WTC11 (cell line): ENCODE data around the gene ZNF613. TPM values are rescaled to one million over a fixed set of nuclear protein-coding genes. Genes with fewer than 3 reads are reported as not detected.

Experiments used
- ATAC-seq: fragments of 200-7000 bp; cut with Tn5 transposase; 2 replicates; pipeline ENCODE4 v1.10.0; 2021; ENCODE audit warnings: mild to moderate bottlenecking, moderate library complexity
- CTCF ChIA-PET: fragments of 300-600 bp; sonication (Branson Sonifier 250); formaldehyde crosslinking; loops from one replicate; lab custom pipeline; 2021; ENCODE audit warnings: antibody characterized with exemption; lab: Charles Lee
- POLR2A ChIA-PET: fragments of 350-600 bp; sonication (Branson Sonifier 250); formaldehyde crosslinking; loops from one replicate; lab custom pipeline; 2021; ENCODE audit warnings: antibody characterized with exemption; lab: Charles Lee
- DNase-seq: peaks from one replicate; pipeline ENCODE4 v3.0.0; 2021; ENCODE audit warnings: low spot score
- H3K27ac Mint-ChIP-seq: 2 replicates; pipeline ENCODE4 v1.8.0; 2021; ENCODE audit warnings: mixed read lengths
- H3K27me3 Mint-ChIP-seq: 2 replicates; pipeline ENCODE4 v1.8.0; 2021; ENCODE audit warnings: low read depth, mild to moderate bottlenecking, moderate library complexity, mixed read lengths
- H3K36me3 Mint-ChIP-seq: 2 replicates; pipeline ENCODE4 v1.8.0; 2021; ENCODE audit warnings: mixed read lengths
- H3K4me1 Mint-ChIP-seq: 2 replicates; pipeline ENCODE4 v1.8.0; 2022; ENCODE audit warnings: mixed read lengths
- H3K4me3 Mint-ChIP-seq: 2 replicates; pipeline ENCODE4 v1.8.0; 2021; ENCODE audit warnings: mild to moderate bottlenecking, moderate library complexity, mixed read lengths
- H3K9me3 Mint-ChIP-seq: 2 replicates; pipeline ENCODE4 v1.8.0; 2021; ENCODE audit warnings: mixed read lengths
- ATF1 ChIP-seq: sonication (generic); formaldehyde crosslinking; IDR thresholded peaks from 2 replicates; pipeline ENCODE4 v1.8.1; 2023; ENCODE audit warnings: mild to moderate bottlenecking, moderate library complexity, missing genetic modification reagents
- CREB1 ChIP-seq: sonication (generic); formaldehyde crosslinking; IDR thresholded peaks from 2 replicates; pipeline ENCODE4 v1.8.0; 2023; ENCODE audit warnings: mild to moderate bottlenecking, missing genetic modification reagents
- EMX1 ChIP-seq: fragments of 250-450 bp; sonication (Bioruptor Pico); IDR thresholded peaks from 2 replicates; pipeline ENCODE4 v1.8.0; 2021; ENCODE audit warnings: mild to moderate bottlenecking
- FOXJ3 ChIP-seq: sonication (generic); formaldehyde crosslinking; IDR thresholded peaks from 2 replicates; pipeline ENCODE4 v1.9.0; 2021; ENCODE audit warnings: missing genetic modification reagents, mild to moderate bottlenecking, borderline replicate concordance
- NR2C2 ChIP-seq: sonication (generic); formaldehyde crosslinking; IDR thresholded peaks from 2 replicates; pipeline ENCODE4 v1.8.0; 2022; ENCODE audit warnings: mild to moderate bottlenecking, missing genetic modification reagents
- OVOL2 ChIP-seq: fragments of 250-450 bp; sonication (Bioruptor Pico); IDR thresholded peaks from 2 replicates; pipeline ENCODE4 v1.9.0; 2021; ENCODE audit warnings: mild to moderate bottlenecking, borderline replicate concordance
- RORB ChIP-seq: fragments of 250-450 bp; sonication (Bioruptor Pico); IDR thresholded peaks from 2 replicates; pipeline ENCODE4 v1.9.0; 2021; ENCODE audit warnings: mild to moderate bottlenecking
- TCF7 ChIP-seq: sonication (generic); formaldehyde crosslinking; IDR thresholded peaks from 2 replicates; pipeline ENCODE4 v1.8.0; 2022; ENCODE audit warnings: mild to moderate bottlenecking, low read depth, missing genetic modification reagents, moderate library complexity
- ZBTB21 ChIP-seq: sonication (generic); formaldehyde crosslinking; IDR thresholded peaks from 2 replicates; pipeline ENCODE4 v1.8.1; 2023; ENCODE audit warnings: mild to moderate bottlenecking, missing genetic modification reagents, borderline replicate concordance
- ZNF121 ChIP-seq: sonication (generic); formaldehyde crosslinking; IDR thresholded peaks from 2 replicates; pipeline ENCODE4 v1.8.0; 2023; ENCODE audit warnings: missing genetic modification reagents
- ZNF232 ChIP-seq: sonication (generic); formaldehyde crosslinking; IDR thresholded peaks from 2 replicates; pipeline ENCODE4 v1.8.0; 2022; ENCODE audit warnings: mild to moderate bottlenecking, missing genetic modification reagents
- ZNF396 ChIP-seq: fragments of 250-450 bp; sonication (Bioruptor Pico); IDR thresholded peaks from 2 replicates; pipeline ENCODE4 v1.8.0; 2021; ENCODE audit warnings: mild to moderate bottlenecking, moderate library complexity, borderline replicate concordance
- ZNF416 ChIP-seq: fragments of 250-450 bp; sonication (Bioruptor Pico); IDR thresholded peaks from 2 replicates; pipeline ENCODE4 v1.9.0; 2021; ENCODE audit warnings: mild to moderate bottlenecking, inconsistent platforms
- total RNA-seq: library from RNA; stranded (reverse); gene quantifications from 3 replicates; pipeline ENCODE4 v1.2.3, GENCODE V29; 2021
- TF ChIP-seq, protein P1 (sequence below): sonication (generic); formaldehyde crosslinking; IDR thresholded peaks from 2 replicates; pipeline ENCODE4 v1.8.0; 2023; ENCODE audit warnings: mild to moderate bottlenecking, missing genetic modification reagents
- TF ChIP-seq, protein P2 (sequence below): fragments of 250-450 bp; sonication (Bioruptor Pico); IDR thresholded peaks from 2 replicates; pipeline ENCODE4 v2.1.2; 2022; ENCODE audit warnings: mild to moderate bottlenecking, moderate library complexity
- TF ChIP-seq, protein P3 (sequence below): sonication (generic); formaldehyde crosslinking; IDR thresholded peaks from 2 replicates; pipeline ENCODE4 v1.8.0; 2022; ENCODE audit warnings: mild to moderate bottlenecking, missing genetic modification reagents
- TF ChIP-seq, protein P4 (sequence below): fragments of 250-450 bp; sonication (Bioruptor Pico); IDR thresholded peaks from 2 replicates; pipeline ENCODE4 v1.9.0; 2021; ENCODE audit warnings: mild to moderate bottlenecking
- TF ChIP-seq, protein P5 (sequence below): sonication (generic); formaldehyde crosslinking; IDR thresholded peaks from 2 replicates; pipeline ENCODE4 v1.8.0; 2022; ENCODE audit warnings: missing genetic modification reagents
- TF ChIP-seq, protein P6 (sequence below): sonication (generic); formaldehyde crosslinking; conservative IDR thresholded peaks from 2 replicates; pipeline ENCODE4 v1.8.1; 2023; ENCODE audit warnings: mild to moderate bottlenecking, low read depth, missing genetic modification reagents, moderate library complexity

ZNF613 gene
- total RNA-seq, 1 experiment from 2014 or later: 13.7 TPM

DNA sequence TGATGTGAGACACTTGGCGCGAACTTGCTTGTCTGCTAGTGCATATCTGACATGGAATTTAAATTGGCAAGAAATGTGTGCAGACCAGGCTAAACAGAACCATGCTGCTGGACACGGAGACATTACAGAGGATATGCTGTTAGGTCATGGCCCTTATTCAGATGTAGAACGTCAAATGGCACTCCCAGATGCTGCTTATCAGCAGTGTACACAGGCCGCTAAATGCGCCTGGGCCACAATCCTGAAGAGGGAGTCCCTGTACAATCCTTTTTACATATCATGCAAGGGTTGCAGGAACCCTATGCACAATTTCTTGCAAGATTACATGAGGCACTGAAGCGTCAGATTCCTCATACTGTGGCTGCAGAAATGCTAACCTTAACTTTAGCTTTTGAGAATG, 50.1 kb downstream of the ZNF613 start:
- H3K9me3 Mint-ChIP-seq: peaks cover 60% of the 10 kb centered on the region
- no peak for TF ChIP-seq FOXJ3 (CRISPR knock-in tag)
- no peak for TF ChIP-seq RORB (CRISPR knock-in tag)
- TF ChIP-seq, protein P1, sequence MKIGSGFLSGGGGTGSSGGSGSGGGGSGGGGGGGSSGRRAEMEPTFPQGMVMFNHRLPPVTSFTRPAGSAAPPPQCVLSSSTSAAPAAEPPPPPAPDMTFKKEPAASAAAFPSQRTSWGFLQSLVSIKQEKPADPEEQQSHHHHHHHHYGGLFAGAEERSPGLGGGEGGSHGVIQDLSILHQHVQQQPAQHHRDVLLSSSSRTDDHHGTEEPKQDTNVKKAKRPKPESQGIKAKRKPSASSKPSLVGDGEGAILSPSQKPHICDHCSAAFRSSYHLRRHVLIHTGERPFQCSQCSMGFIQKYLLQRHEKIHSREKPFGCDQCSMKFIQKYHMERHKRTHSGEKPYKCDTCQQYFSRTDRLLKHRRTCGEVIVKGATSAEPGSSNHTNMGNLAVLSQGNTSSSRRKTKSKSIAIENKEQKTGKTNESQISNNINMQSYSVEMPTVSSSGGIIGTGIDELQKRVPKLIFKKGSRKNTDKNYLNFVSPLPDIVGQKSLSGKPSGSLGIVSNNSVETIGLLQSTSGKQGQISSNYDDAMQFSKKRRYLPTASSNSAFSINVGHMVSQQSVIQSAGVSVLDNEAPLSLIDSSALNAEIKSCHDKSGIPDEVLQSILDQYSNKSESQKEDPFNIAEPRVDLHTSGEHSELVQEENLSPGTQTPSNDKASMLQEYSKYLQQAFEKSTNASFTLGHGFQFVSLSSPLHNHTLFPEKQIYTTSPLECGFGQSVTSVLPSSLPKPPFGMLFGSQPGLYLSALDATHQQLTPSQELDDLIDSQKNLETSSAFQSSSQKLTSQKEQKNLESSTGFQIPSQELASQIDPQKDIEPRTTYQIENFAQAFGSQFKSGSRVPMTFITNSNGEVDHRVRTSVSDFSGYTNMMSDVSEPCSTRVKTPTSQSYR (CRISPR knock-in tag): no peak
- TF ChIP-seq ZNF232 (CRISPR knock-in tag): no peak
- no peak for TF ChIP-seq TCF7
- ChIA-PET POLR2A (no interaction called here), CTCF (interaction anchor here (1.1 kb wide), 1 partner anchor 199 kb away, joined by 5 read pairs; no protein-coding TSS in a partner anchor)
- DNase-seq (no peak), ATAC-seq (no peak)
- H3K4me1 Mint-ChIP-seq: peaks cover 15% of the 10 kb centered on the region
- no peak overlapping the region for H3K27ac Mint-ChIP-seq
- no peaks in the 10 kb centered on the region for H3K27me3 Mint-ChIP-seq
- no peak overlapping the region for H3K4me3 Mint-ChIP-seq
- H3K36me3 Mint-ChIP-seq: peaks cover 70% of the 10 kb centered on the region

DNA sequence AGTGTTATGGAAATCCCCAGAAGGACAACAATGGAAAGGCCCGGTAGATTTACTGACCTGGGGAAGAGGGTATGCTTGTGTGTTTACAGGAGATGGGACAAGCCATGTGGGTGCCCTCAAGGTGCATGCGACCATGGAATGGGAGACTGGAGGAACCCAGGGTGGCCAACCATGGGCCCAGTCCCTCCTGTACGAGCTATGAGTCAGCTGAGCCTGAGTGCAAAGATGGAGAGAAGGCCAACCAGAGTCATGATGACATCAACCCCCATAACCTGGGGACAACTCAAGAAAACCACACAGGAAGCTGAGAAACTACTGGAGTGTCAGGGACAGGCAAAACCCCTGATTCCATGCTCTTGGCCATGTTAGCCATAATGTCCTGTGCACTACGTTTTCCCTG, 51.6 kb downstream of the ZNF613 start:
- ChIA-PET CTCF (no interaction called here), POLR2A (no interaction called here)
- Mint-ChIP-seq H3K27me3 (no peaks in the 10 kb centered on the region), H3K4me1 (peaks cover 15% of the 10 kb centered on the region), H3K9me3 (peaks cover 47% of the 10 kb centered on the region), H3K4me3 (no peak overlapping the region), H3K36me3 (peaks cover 54% of the 10 kb centered on the region), H3K27ac (no peak overlapping the region)
- TF ChIP-seq, protein P2, sequence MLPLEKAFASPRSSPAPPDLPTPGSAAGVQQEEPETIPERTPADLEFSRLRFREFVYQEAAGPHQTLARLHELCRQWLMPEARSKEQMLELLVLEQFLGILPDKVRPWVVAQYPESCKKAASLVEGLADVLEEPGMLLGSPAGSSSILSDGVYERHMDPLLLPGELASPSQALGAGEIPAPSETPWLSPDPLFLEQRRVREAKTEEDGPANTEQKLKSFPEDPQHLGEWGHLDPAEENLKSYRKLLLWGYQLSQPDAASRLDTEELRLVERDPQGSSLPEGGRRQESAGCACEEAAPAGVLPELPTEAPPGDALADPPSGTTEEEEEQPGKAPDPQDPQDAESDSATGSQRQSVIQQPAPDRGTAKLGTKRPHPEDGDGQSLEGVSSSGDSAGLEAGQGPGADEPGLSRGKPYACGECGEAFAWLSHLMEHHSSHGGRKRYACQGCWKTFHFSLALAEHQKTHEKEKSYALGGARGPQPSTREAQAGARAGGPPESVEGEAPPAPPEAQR (CRISPR knock-in tag): no peak
- TF ChIP-seq EMX1 (CRISPR knock-in tag) (no peak), ZBTB21 (CRISPR knock-in tag) (no peak), ZNF121 (CRISPR knock-in tag) (no peak), ZNF396 (CRISPR knock-in tag) (no peak), CREB1 (no peak), ZNF416 (CRISPR knock-in tag) (no peak), TCF7 (no peak), ATF1 (no peak), NR2C2 (CRISPR knock-in tag) (no peak), OVOL2 (CRISPR knock-in tag) (no peak)
- TF ChIP-seq, protein P3, sequence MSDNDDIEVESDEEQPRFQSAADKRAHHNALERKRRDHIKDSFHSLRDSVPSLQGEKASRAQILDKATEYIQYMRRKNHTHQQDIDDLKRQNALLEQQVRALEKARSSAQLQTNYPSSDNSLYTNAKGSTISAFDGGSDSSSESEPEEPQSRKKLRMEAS: no peak
- TF ChIP-seq, protein P4, sequence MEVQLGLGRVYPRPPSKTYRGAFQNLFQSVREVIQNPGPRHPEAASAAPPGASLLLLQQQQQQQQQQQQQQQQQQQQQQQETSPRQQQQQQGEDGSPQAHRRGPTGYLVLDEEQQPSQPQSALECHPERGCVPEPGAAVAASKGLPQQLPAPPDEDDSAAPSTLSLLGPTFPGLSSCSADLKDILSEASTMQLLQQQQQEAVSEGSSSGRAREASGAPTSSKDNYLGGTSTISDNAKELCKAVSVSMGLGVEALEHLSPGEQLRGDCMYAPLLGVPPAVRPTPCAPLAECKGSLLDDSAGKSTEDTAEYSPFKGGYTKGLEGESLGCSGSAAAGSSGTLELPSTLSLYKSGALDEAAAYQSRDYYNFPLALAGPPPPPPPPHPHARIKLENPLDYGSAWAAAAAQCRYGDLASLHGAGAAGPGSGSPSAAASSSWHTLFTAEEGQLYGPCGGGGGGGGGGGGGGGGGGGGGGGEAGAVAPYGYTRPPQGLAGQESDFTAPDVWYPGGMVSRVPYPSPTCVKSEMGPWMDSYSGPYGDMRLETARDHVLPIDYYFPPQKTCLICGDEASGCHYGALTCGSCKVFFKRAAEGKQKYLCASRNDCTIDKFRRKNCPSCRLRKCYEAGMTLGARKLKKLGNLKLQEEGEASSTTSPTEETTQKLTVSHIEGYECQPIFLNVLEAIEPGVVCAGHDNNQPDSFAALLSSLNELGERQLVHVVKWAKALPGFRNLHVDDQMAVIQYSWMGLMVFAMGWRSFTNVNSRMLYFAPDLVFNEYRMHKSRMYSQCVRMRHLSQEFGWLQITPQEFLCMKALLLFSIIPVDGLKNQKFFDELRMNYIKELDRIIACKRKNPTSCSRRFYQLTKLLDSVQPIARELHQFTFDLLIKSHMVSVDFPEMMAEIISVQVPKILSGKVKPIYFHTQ (CRISPR knock-in tag): no peak
- TF ChIP-seq, protein P5, sequence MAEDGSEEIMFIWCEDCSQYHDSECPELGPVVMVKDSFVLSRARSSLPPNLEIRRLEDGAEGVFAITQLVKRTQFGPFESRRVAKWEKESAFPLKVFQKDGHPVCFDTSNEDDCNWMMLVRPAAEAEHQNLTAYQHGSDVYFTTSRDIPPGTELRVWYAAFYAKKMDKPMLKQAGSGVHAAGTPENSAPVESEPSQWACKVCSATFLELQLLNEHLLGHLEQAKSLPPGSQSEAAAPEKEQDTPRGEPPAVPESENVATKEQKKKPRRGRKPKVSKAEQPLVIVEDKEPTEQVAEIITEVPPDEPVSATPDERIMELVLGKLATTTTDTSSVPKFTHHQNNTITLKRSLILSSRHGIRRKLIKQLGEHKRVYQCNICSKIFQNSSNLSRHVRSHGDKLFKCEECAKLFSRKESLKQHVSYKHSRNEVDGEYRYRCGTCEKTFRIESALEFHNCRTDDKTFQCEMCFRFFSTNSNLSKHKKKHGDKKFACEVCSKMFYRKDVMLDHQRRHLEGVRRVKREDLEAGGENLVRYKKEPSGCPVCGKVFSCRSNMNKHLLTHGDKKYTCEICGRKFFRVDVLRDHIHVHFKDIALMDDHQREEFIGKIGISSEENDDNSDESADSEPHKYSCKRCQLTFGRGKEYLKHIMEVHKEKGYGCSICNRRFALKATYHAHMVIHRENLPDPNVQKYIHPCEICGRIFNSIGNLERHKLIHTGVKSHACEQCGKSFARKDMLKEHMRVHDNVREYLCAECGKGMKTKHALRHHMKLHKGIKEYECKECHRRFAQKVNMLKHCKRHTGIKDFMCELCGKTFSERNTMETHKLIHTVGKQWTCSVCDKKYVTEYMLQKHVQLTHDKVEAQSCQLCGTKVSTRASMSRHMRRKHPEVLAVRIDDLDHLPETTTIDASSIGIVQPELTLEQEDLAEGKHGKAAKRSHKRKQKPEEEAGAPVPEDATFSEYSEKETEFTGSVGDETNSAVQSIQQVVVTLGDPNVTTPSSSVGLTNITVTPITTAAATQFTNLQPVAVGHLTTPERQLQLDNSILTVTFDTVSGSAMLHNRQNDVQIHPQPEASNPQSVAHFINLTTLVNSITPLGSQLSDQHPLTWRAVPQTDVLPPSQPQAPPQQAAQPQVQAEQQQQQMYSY (CRISPR knock-in tag): no peak
- TF ChIP-seq, protein P6, sequence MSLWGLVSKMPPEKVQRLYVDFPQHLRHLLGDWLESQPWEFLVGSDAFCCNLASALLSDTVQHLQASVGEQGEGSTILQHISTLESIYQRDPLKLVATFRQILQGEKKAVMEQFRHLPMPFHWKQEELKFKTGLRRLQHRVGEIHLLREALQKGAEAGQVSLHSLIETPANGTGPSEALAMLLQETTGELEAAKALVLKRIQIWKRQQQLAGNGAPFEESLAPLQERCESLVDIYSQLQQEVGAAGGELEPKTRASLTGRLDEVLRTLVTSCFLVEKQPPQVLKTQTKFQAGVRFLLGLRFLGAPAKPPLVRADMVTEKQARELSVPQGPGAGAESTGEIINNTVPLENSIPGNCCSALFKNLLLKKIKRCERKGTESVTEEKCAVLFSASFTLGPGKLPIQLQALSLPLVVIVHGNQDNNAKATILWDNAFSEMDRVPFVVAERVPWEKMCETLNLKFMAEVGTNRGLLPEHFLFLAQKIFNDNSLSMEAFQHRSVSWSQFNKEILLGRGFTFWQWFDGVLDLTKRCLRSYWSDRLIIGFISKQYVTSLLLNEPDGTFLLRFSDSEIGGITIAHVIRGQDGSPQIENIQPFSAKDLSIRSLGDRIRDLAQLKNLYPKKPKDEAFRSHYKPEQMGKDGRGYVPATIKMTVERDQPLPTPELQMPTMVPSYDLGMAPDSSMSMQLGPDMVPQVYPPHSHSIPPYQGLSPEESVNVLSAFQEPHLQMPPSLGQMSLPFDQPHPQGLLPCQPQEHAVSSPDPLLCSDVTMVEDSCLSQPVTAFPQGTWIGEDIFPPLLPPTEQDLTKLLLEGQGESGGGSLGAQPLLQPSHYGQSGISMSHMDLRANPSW: no peak
- DNase-seq (no peak), ATAC-seq (no peak)
